Measurements from ENCODE around the gene RASEF. TPM values are rescaled to one million over a fixed set of nuclear protein-coding genes. Genes with fewer than 3 reads are reported as not detected.

RASEF gene
- total and polyA plus RNA-seq, 2 donors (not counting 3 experiments of a cell fraction or from before 2014, with no cell fraction given): 0.11 TPM; not detected in 1

- H4K20me1 ChIP-seq (replicated peaks; ENCODE audit: control insufficient read depth, extremely low read depth, insufficient read depth, low read length): no peaks in the 10 kb centered on the region
- CTCF ChIA-PET: interaction anchor here (1.4 kb wide), 1 partner anchor 11 kb away, joined by 3 read pairs; no protein-coding TSS in a partner anchor
- peaks cover 0 to 3% of the 10 kb centered on the region in 2 experiments for H3K27me3 ChIP-seq (ENCODE audit: control insufficient read depth in 2 of 2, insufficient read depth in 2 of 2, low read length in 2 of 2)
- BruUV-seq (replicated peaks): no TSS peak
- H3K9ac ChIP-seq (replicated peaks; ENCODE audit: extremely low read depth, insufficient read depth, low read length): no peak overlapping the region
- H2AFZ ChIP-seq (ENCODE audit: low read depth, low read length): no peak overlapping the region
- dilution Hi-C loops (cut with MboI; ENCODE audit: extremely low pct_ligation_motif_present, low sequenced_read_pairs): no loop called here
- H3K9me1 ChIP-seq (replicated peaks; ENCODE audit: control insufficient read depth, extremely low read depth, insufficient read depth, low read length): no peaks in the 10 kb centered on the region
- no peak overlapping the region for H3K4me2 ChIP-seq (ENCODE audit: insufficient read depth, low read length)
- H3K36me3 ChIP-seq (ENCODE audit: control insufficient read depth in 2 of 2, extremely low read depth in 1 of 2, insufficient read depth in 2 of 2, low read length in 2 of 2): no peaks in the 10 kb centered on the region
- intact Hi-C loops (cut with micrococcal nuclease): no loop called here
- FAIRE-seq (no peak), DNase-seq (ENCODE audit: low read depth, low spot score) (no peak)
- POLR2A ChIA-PET: no interaction called here
- no peak for TF ChIP-seq GATA2 (IDR thresholded peaks at IDR 0.05; ENCODE audit: insufficient read depth, insufficient read length, low read depth, low read length)
- TF ChIP-seq, protein P1, sequence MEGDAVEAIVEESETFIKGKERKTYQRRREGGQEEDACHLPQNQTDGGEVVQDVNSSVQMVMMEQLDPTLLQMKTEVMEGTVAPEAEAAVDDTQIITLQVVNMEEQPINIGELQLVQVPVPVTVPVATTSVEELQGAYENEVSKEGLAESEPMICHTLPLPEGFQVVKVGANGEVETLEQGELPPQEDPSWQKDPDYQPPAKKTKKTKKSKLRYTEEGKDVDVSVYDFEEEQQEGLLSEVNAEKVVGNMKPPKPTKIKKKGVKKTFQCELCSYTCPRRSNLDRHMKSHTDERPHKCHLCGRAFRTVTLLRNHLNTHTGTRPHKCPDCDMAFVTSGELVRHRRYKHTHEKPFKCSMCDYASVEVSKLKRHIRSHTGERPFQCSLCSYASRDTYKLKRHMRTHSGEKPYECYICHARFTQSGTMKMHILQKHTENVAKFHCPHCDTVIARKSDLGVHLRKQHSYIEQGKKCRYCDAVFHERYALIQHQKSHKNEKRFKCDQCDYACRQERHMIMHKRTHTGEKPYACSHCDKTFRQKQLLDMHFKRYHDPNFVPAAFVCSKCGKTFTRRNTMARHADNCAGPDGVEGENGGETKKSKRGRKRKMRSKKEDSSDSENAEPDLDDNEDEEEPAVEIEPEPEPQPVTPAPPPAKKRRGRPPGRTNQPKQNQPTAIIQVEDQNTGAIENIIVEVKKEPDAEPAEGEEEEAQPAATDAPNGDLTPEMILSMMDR (IDR thresholded peaks at IDR 0.05; ENCODE audit: extremely low read depth in 1 of 2, insufficient read depth in 1 of 2, low read depth in 1 of 2, low read length in 2 of 2): no peak
- TF ChIP-seq JUN (IDR thresholded peaks at IDR 0.05; ENCODE audit: borderline replicate concordance, insufficient read depth, insufficient read length, low read depth): no peak
- TF ChIP-seq FOS (IDR thresholded peaks at IDR 0.05; ENCODE audit: borderline replicate concordance, insufficient read depth, low read length): no peak
- H3K9me3 ChIP-seq (replicated peaks; ENCODE audit: control insufficient read depth, insufficient read depth, low read length): no peaks in the 10 kb centered on the region
- no peaks in the 10 kb centered on the region for H3K4me1 ChIP-seq (ENCODE audit: control insufficient read depth, extremely low read depth, insufficient read depth, low read length)
- H3K4me3 ChIP-seq (replicated peaks in 1 of 3; ENCODE audit: insufficient read depth in 1 of 3, low read depth in 1 of 3, low read length in 3 of 3): no peak overlapping the region
- no peak overlapping the region for H3K27ac ChIP-seq (ENCODE audit: insufficient read depth, low read depth, low read length)
- no peaks in the 10 kb centered on the region for H3K79me2 ChIP-seq (ENCODE audit: control insufficient read depth, insufficient read depth, low read length)
Measured at GRCh38 chr9:83013867-83014605, 48.9 kb downstream of the RASEF start.
